ENCODE data around the gene CNIH1. TPM values are rescaled to one million over a fixed set of nuclear protein-coding genes. Genes with fewer than 3 reads are reported as not detected.

CNIH1 gene
- total and polyA plus RNA-seq, 2 of the 13 experiments (the other 11 are each of a cell fraction or from before 2014, with no cell fraction given), result 166 to 421 TPM

DNA sequence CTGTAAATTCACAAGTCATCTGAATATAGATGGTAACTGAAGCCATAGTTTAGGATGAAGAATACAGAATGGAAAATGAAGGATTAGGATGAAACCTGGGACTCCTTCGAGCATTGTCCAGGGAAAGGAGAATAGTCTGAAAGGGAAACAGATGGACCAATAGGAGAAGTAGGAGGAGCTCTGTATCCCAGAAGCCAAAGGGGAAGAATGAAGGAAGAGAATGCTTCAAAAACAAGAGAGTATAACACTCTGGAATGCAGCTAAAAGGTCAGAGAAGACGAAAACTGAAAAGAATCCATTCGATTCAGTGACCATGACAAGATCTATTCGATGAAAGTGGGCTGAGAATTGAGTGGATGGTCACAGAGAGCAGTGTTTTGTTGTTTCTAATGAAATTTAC lies 46.6 kb upstream of the CNIH1 start:
- no peak for DNase-seq (ENCODE audit: low spot score)

More for the DNA sequence above, 46.6 kb upstream of the CNIH1 start:
- ChIA-PET CTCF (ENCODE audit: low intra/inter-chr PET ratio, low total read pairs) (no interaction called here), POLR2A (interaction anchor here (0.9 to 3.0 kb wide), 12 partner anchors 11 to 121 kb away, joined by 3 to 19 read pairs (median 4); partner anchors contain the start of gene CGRRF1)
- no peak for FAIRE-seq
- peak overlapping the region; percentile 99 for H3K4me2 ChIP-seq (ENCODE audit: low read depth, low read length)
- WGBS (ENCODE audit: low lambda C conversion rate), result 3% methylated on average over 4 of the region's 4 CpGs
- TSS peak; percentile 49 for BruUV-seq (replicated peaks)
- H2AFZ ChIP-seq (ENCODE audit: low read length), result no peak overlapping the region
- H3K9me3 ChIP-seq (ENCODE audit: low read length), result no peaks in the 10 kb centered on the region
- in situ Hi-C loops (cut with HindIII; ENCODE audit: extremely low pct_ligation_motif_present, low pct_unique_long_range_greater_than_20kb) (loop anchor here (10.0 kb wide), 1 partner anchor 123 kb away; no protein-coding TSS in a partner anchor), intact Hi-C loops (cut with micrococcal nuclease; ENCODE audit: unreplicated experiment) (loop anchor here (5.0 kb wide), 2 partner anchors 45 to 120 kb away; partner anchors contain the start of gene CNIH1)
- peaks cover 57% of the 10 kb centered on the region for H3K79me2 ChIP-seq (ENCODE audit: insufficient read depth, low read length)
- peaks cover 65% of the 10 kb centered on the region for H3K4me1 ChIP-seq (ENCODE audit: insufficient read depth, low read length)
- peaks cover 12% of the 10 kb centered on the region for H4K20me1 ChIP-seq (ENCODE audit: insufficient read depth, low read length)
- H3K27me3 ChIP-seq (ENCODE audit: control insufficient read depth in 1 of 2, insufficient read depth in 2 of 2, low read length in 2 of 2), result no peaks in the 10 kb centered on the region; a peak in 1 of 5 replicates
- peak overlapping the region; percentile 93 for H3K9ac ChIP-seq (ENCODE audit: insufficient read depth, low read depth, low read length)
- TF ChIP-seq ELF3 (CRISPR knock-in tag; IDR thresholded peaks at IDR 0.05) (0 out of 2 replicates have a peak, but pooled peaks have one; percentile 43), ZNF17 (CRISPR knock-in tag; IDR thresholded peaks at IDR 0.05) (no peak), SP5 (CRISPR knock-in tag; IDR thresholded peaks at IDR 0.05; ENCODE audit: borderline replicate concordance, low read depth) (0 out of 2 replicates have a peak, but pooled peaks have one; percentile 21), ZNF180 (CRISPR knock-in tag; IDR thresholded peaks at IDR 0.05; ENCODE audit: borderline replicate concordance, low read depth) (no peak), SAP130 (CRISPR knock-in tag; IDR thresholded peaks at IDR 0.05; ENCODE audit: low read depth) (peak; percentile 42), RFX5 (IDR thresholded peaks at IDR 0.05; ENCODE audit: low read depth, low read length) (no peak), REXO4 (CRISPR knock-in tag; IDR thresholded peaks at IDR 0.05; ENCODE audit: borderline replicate concordance) (no peak), JUND (CRISPR knock-in tag; IDR thresholded peaks at IDR 0.05) (no peak), MAFG (CRISPR knock-in tag; IDR thresholded peaks at IDR 0.05) (no peak), ZNF749 (CRISPR knock-in tag; IDR thresholded peaks at IDR 0.05; ENCODE audit: borderline replicate concordance) (no peak), ZNF12 (CRISPR knock-in tag; IDR thresholded peaks at IDR 0.05) (peak; percentile 95), SRSF1 (optimal IDR thresholded peaks at IDR 0.05; ENCODE audit: low read depth, low read length) (no peak), CREB1 (IDR thresholded peaks at IDR 0.05) (no peak), CREB1 (CRISPR knock-in tag; IDR thresholded peaks at IDR 0.05) (0 out of 2 replicates have a peak, but pooled peaks have one; percentile 23), ZFP41 (CRISPR knock-in tag; IDR thresholded peaks at IDR 0.05; ENCODE audit: borderline replicate concordance) (no peak), ISX (CRISPR knock-in tag; conservative IDR thresholded peaks at IDR 0.05) (no peak), MLLT10 (CRISPR knock-in tag; IDR thresholded peaks at IDR 0.05) (no peak), POLR2AphosphoS5 (IDR thresholded peaks at IDR 0.05; ENCODE audit: low read depth, low read length) (peak; percentile 16; the same call in 1 of the 2 replicates)
- TF ChIP-seq, protein P1, sequence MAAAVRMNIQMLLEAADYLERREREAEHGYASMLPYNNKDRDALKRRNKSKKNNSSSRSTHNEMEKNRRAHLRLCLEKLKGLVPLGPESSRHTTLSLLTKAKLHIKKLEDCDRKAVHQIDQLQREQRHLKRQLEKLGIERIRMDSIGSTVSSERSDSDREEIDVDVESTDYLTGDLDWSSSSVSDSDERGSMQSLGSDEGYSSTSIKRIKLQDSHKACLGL (CRISPR knock-in tag; IDR thresholded peaks at IDR 0.05), result no peak
- H3K36me3 ChIP-seq (replicated peaks in 1 of 2; ENCODE audit: control insufficient read depth in 1 of 2, insufficient read depth in 2 of 2, low read length in 2 of 2), result 0 out of 5 replicates have a peak, but pooled peaks cover 0 to 2% of the 10 kb centered on the region in 2 experiments
- peak; percentile 27; the same call in 2 of the 3 replicates for ATAC-seq
- H3K4me3 ChIP-seq (replicated peaks in 1 of 3; ENCODE audit: insufficient read depth in 1 of 3, low read depth in 2 of 3, low read length in 3 of 3), result peak overlapping the region; percentile 90 to 99 (median 94)
- peak overlapping the region; percentile 94 for H3K27ac ChIP-seq (ENCODE audit: extremely low read length, insufficient read depth, low read length)

Measured in HepG2 (cell line).